HG02870 (cell line): ENCODE results near the gene KCND3.

ENCODE experiments used
- ATAC-seq: cut with Tn5 transposase; IDR thresholded peaks from one replicate; pipeline ENCODE4 v1.9.1; 2021; ENCODE audit warnings: mild to moderate bottlenecking, moderate library complexity; ENCODE audit not compliant: unreplicated experiment

The KCND3 gene

GRCh38 chr1:111989531-111990025 is at the start of gene KCND3:
Gene KCND3 (minus strand): TSS chr1:111989668.
- ATAC-seq: no peak

- ATAC-seq: no peak
Measured at GRCh38 chr1:112034277-112034676, 44.8 kb upstream of the KCND3 start.

GRCh38 chr1:112033439-112034120 is 44.1 kb upstream of the KCND3 start:
- no peak for ATAC-seq

GRCh38 chr1:112030157-112030556 is 40.7 kb upstream of the KCND3 start:
- ATAC-seq: no peak

GRCh38 chr1:112027696-112028095 is 38.2 kb upstream of the KCND3 start:
- ATAC-seq: no peak

GRCh38 chr1:112026501-112026900 is 37.0 kb upstream of the KCND3 start:
- no peak for ATAC-seq

GRCh38 chr1:112026016-112026415 is 36.5 kb upstream of the KCND3 start:
- no peak for ATAC-seq

- ATAC-seq: no peak
Measured at GRCh38 chr1:112021263-112021662, 31.8 kb upstream of the KCND3 start.

- no peak for ATAC-seq
Measured at GRCh38 chr1:112017183-112017582, 27.7 kb upstream of the KCND3 start.

- ATAC-seq: no peak
Measured at GRCh38 chr1:112012823-112013222, 23.4 kb upstream of the KCND3 start.

- ATAC-seq: no peak
Measured at GRCh38 chr1:112011202-112011601, 21.7 kb upstream of the KCND3 start.

GRCh38 chr1:112007169-112007568 is 17.7 kb upstream of the KCND3 start:
- no peak for ATAC-seq

GRCh38 chr1:112006416-112007025 is 17.1 kb upstream of the KCND3 start:
- ATAC-seq: no peak

- ATAC-seq: no peak
Measured at GRCh38 chr1:112004076-112004475, 14.6 kb upstream of the KCND3 start.

GRCh38 chr1:112002514-112002913 is 13.0 kb upstream of the KCND3 start:
- ATAC-seq: no peak

- ATAC-seq: no peak
Measured at GRCh38 chr1:112001436-112001835, 12.0 kb upstream of the KCND3 start.

GRCh38 chr1:112000048-112000447 is 10.6 kb upstream of the KCND3 start:
- ATAC-seq: no peak

- ATAC-seq: no peak
Measured at GRCh38 chr1:111998332-111998731, 8.9 kb upstream of the KCND3 start.

- no peak for ATAC-seq
Measured at GRCh38 chr1:111992476-111992875, 3.0 kb upstream of the KCND3 start.

GRCh38 chr1:111990878-111991718 is 1.6 kb upstream of the KCND3 start:
- no peak for ATAC-seq

GRCh38 chr1:111990026-111990877 is 784 bp upstream of the KCND3 start:
- no peak for ATAC-seq
